ENCODE results near the gene UCN2.
"Not testable (repeated sequence)": the region's sequence is repeated elsewhere in the genome, so short reads cannot be mapped to it uniquely, and the experiment has no call there.

Gene UCN2

DNA sequence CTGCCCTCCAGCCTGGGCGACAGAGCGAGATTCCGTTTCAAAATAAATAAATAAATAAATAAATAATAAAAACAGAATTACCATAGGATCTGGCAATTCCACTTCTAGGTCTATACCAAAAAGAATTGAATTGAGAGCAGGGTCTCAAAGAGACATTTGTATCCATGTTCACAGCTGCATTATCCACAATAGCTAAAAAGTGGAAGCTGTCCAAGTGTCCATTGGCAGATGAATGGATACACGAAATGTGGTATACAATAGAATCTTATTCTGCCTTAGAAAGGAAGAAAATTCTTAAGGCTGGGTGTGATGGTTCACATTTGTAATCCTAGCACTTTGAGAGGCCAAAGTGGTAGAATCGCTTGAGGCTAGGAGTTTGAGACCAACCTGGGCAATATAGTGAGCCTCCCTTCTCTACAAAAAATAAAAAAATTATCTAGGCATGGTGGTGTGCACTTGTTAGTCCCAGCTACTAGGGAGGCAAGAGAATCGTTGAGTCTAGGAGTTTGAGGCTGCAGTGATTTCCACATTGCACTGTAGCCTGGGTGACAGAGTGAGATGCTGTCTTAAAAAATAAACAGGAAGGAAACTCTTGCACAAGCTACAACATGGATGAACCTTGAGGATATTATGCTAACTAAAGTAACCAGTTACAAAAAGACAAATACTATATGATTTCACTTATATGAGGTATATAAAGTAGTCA, 31.2 kb downstream of the UCN2 start:
- no peak for DNase-seq

DNA sequence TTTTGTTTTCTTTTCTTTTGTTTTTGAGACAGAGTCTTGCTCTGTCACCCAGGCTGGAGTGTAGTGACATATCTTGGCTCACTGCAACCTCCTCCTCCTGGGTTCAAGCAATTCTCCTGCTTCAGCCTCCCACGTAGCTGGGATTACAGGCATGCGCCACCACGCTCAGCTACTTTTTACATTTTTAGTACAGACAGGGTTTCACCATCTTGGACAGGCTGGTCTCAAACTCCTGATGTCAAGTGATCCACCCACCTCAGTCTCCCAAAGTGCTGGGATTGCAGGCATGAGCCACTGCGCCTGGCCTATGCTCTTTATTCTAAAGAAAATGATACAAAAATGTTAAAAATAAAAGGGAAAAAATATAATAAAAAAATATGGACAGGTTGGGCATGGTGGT, 32.9 kb downstream of the UCN2 start:
- not testable (repeated sequence) for DNase-seq

DNA sequence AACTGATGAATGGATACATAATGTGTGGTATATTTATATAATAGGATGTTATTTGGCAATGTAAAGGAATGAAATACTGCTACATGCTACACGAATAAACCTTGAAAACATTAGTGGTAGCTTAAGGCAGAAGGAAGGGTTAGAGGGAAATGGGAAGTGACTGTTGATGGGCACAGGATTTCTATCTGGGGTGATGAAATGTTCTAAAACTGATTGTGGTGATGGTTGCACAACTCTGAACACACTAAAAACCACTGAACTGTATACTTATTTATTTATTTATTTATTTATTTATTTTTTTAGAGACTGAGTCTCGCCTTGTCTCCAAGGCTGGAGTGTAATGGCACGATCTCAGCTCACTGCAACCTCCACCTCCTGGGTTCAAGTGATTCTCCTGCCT, 34.8 kb downstream of the UCN2 start:
- peak; percentile 62 to 63 for DNase-seq

DNA sequence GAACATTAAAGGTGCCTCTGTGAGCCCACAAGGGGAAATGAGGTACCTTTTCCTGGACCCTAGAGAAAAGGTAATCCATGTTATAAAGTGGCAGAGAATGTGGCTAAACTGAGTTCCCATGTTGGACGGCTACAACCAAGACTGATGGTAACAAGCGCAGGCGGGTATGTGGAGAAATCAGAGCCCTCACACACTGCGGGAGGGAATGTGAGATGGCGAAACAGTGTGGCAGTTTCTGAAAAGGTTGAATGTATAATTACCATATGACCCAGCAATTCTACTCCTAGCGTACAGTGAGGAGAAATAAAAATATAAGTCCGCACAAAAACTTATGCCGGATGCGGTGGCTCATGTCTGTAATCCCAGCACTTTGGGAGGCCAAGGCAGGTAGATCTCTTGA, 35.5 kb downstream of the UCN2 start:
- no peak for DNase-seq

DNA sequence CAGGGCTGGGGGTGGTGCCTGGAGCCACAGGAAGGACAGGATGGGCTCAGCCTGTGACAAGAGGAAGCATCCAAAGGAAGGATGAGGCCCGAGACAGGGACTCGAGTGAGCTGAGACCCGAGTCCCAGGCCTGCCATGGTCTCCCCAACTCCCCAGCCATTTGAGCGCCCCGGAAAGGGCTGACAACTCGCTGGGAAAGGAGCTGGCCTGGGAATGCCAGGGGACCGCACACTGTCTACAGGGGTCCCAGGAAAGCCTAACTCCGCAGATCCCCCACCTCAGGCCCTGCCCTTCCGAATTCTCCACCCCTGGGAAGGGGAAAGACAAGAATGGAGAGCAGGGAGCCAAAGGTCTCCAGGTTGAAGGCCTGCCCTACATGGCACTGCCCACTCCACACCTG, 38.6 kb downstream of the UCN2 start:
- no peak for DNase-seq

DNA sequence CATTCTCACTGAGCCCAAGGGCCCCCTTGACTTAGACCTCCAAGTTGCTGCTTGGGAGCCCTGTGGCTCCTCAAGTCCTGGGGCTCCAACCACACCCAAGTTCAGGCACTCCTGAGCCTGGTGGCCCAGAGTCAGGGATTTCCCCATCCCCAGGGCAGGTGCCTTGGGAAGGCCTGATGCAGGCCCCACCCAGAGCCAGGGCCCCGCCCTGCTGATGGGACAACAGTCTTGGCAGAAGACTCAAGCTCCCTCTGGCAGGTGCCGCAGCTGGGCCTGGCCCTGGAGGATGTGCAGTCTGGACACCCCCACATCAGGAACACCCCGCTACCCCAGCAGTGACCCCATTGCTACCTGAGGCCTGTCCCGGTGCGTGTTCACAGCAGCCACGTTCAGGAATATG, 41.9 kb downstream of the UCN2 start:
- no peak for DNase-seq

DNA sequence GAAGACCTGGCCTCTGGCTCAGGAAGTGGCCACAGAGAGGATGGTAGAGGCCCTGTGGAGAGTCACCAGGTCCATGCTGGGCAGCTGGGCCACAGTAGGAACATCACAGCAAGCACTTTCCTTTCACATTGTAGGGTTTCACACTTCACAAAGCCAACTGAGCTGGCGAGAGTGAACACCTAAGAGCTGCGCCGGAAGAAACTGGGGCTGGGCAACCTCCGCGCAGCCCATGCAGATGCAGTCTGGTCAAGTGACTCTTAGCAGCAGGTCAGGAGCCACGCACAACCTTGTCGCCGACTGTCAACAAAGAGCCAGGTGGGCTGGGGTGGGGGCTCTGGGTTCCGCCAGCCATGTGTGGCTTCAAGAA, 44.3 kb downstream of the UCN2 start:
- no peak for DNase-seq

DNA sequence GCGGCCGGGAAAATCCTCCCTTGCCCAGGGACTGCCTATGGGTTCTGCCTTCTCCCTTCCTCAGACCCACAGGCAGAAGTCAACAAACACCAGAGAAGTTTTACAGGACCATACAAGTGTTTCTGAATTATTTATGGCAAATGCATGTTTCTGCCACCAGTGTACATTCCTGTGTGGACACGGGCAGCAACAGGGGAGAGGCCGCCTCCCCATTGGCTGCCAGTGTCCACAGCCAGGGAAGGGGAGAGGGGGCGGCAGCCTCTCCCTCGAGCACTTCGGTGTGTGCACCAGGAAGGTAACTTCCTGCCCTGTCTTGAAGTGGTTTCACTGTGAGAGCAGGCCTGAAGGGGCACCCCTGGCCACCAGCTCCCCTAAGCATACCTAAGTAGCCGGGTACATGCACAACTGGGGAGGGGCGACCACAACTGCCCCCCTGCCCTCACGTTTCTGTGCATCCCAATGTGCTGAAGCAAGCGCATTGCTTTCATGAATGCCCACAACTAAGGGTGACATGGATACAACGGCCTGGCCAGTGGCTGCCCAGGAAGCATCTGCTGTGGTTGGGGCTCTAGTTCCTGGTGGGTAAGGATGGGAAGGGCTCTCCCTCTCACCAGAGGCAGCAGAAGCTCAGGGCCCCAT, 44.8 kb downstream of the UCN2 start:
- no peak for DNase-seq

DNA sequence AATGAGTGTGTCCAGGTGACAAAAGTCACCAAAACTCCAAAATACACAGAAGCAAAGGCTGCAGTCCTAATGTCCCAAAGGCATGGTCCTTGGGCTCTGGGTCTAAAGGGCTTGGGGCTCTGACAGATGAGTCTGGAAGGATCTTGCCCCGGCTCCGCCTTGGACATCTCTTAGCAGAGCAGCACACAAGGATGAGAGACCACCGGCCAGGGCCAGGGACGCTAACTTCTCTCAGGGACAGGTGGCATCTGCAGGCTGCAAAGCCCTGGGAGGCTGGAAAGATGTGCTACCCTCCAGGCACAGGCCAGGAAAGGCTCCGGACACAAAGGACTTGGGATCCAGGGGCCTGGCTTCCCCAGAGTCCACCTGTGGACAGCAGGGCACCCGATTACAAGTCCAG, 45.5 kb downstream of the UCN2 start:
- DNase-seq: no peak

DNA sequence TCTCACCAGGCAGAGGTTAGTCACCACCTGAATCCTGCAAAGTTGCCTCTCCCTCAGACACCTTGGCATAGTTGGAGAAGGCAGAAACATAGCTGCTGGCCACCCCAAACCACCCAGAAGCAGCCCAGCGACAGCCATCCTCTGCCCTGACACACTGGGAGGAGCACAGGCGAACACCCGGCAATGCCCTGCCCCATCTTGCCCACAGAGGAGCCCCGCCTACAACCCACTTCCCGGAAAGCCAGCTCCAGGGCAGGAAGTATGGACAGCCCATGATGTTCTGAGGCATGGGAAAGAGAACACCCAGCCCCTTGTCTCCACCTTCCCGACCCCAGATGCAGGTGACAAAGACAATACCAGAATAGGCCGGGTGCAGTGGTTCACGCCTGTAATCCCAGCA, 47.0 kb downstream of the UCN2 start:
- DNase-seq: no peak

DNA sequence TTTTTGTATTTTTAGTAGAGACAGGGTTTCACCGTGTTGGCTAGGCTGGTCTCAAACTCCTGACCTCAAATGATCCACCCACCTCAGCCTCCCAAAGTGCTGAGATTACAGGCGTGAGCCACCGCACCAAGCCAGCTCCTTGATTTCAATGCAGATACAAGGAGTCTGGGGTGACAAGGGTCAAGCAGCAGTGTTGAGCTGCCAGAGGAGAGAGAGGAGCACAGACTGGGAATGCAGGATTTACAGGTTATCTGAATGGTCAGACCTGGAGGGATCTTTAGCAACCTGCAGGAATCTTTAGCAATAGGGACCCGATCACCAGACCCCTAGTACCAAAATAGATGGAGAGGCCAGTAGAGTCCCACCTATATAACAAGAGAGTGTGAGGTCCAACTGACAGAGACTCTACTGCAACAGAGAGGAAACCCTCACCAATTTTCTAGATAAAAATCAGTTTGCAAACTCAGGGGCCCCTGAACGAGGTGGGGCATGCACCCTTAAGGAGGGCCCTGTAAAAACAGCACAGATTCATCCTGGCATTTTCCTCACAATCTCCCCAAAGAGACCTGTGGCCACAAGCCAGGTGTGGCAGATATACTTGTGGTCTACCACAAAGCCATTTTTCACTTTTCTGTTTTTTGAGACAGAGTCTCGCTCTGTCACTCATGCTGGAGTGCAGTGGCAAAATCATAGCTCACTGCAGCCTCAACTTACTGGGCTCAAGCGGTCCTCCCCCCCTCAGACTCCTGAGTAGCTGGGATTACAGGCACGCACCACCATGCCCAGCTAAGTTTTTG, 49.0 kb downstream of the UCN2 start:
- no peak for DNase-seq

Data from Kasumi-1 (cell line).